ENCODE data around the gene RIMBP2. TPM values are rescaled to one million over a fixed set of nuclear protein-coding genes. Genes with fewer than 3 reads are reported as not detected.
A peak's percentile ranks its signal among the peaks of the same experiment; 100 is the strongest.
"Not testable (repeated sequence)": the region's sequence is repeated elsewhere in the genome, so short reads cannot be mapped to it uniquely, and the experiment has no call there.

RIMBP2 gene
- total RNA-seq, 1 experiment from 2014 or later, result 2.1 TPM

- H3K27me3 ChIP-seq (ENCODE audit: control insufficient read depth, insufficient read depth, low read length), result no peaks in the 10 kb centered on the region
- DNase-seq, result peak; percentile 64
- no peak overlapping the region for H3K4me3 ChIP-seq (ENCODE audit: insufficient read depth, low read depth, low read length)
- no peaks in the 10 kb centered on the region for H3K36me3 ChIP-seq (replicated peaks; ENCODE audit: control insufficient read depth, insufficient read depth, low read length)
Measured at GRCh38 chr12:130651188-130651959, 64.7 kb downstream of the RIMBP2 start.

GRCh38 chr12:130650131-130650530 lies 66.0 kb downstream of the RIMBP2 start:
- peak; percentile 57 for DNase-seq
- Histone ChIP-seq H3K4me3 (ENCODE audit: insufficient read depth, low read depth, low read length) (no peak overlapping the region), H3K27me3 (ENCODE audit: control insufficient read depth, insufficient read depth, low read length) (no peaks in the 10 kb centered on the region), H3K36me3 (replicated peaks; ENCODE audit: control insufficient read depth, insufficient read depth, low read length) (no peaks in the 10 kb centered on the region)

- Histone ChIP-seq H3K4me3 (ENCODE audit: insufficient read depth, low read depth, low read length) (no peak overlapping the region), H3K36me3 (replicated peaks; ENCODE audit: control insufficient read depth, insufficient read depth, low read length) (no peaks in the 10 kb centered on the region), H3K27me3 (ENCODE audit: control insufficient read depth, insufficient read depth, low read length) (no peaks in the 10 kb centered on the region)
- DNase-seq, result peak; percentile 59
Measured at GRCh38 chr12:130649101-130650045, 66.7 kb downstream of the RIMBP2 start.

- H3K27me3 ChIP-seq (ENCODE audit: control insufficient read depth, insufficient read depth, low read length), result no peaks in the 10 kb centered on the region
- no peak overlapping the region for H3K4me3 ChIP-seq (ENCODE audit: insufficient read depth, low read depth, low read length)
- no peaks in the 10 kb centered on the region for H3K36me3 ChIP-seq (replicated peaks; ENCODE audit: control insufficient read depth, insufficient read depth, low read length)
- peak; percentile 30 for DNase-seq
Measured at GRCh38 chr12:130647814-130648213, 68.3 kb downstream of the RIMBP2 start.

- no peaks in the 10 kb centered on the region for H3K36me3 ChIP-seq (replicated peaks; ENCODE audit: control insufficient read depth, insufficient read depth, low read length)
- DNase-seq, result peak; percentile 26
- H3K4me3 ChIP-seq (ENCODE audit: insufficient read depth, low read depth, low read length), result no peak overlapping the region
- no peaks in the 10 kb centered on the region for H3K27me3 ChIP-seq (ENCODE audit: control insufficient read depth, insufficient read depth, low read length)
Measured at GRCh38 chr12:130646716-130647370, 69.3 kb downstream of the RIMBP2 start.

GRCh38 chr12:130646191-130646590 lies 69.9 kb downstream of the RIMBP2 start:
- H3K27me3 ChIP-seq (ENCODE audit: control insufficient read depth, insufficient read depth, low read length); H3K4me3 ChIP-seq (ENCODE audit: insufficient read depth, low read depth, low read length); H3K36me3 ChIP-seq (replicated peaks; ENCODE audit: control insufficient read depth, insufficient read depth, low read length): not testable (repeated sequence)
- peak; percentile 18 for DNase-seq

- Histone ChIP-seq H3K4me3 (ENCODE audit: insufficient read depth, low read depth, low read length) (no peak overlapping the region), H3K27me3 (ENCODE audit: control insufficient read depth, insufficient read depth, low read length) (no peaks in the 10 kb centered on the region), H3K36me3 (replicated peaks; ENCODE audit: control insufficient read depth, insufficient read depth, low read length) (no peaks in the 10 kb centered on the region)
- no peak for DNase-seq
Measured at GRCh38 chr12:130645751-130646150, 70.3 kb downstream of the RIMBP2 start.

- DNase-seq, result peak; percentile 26
- Histone ChIP-seq H3K4me3 (ENCODE audit: insufficient read depth, low read depth, low read length) (no peak overlapping the region), H3K36me3 (replicated peaks; ENCODE audit: control insufficient read depth, insufficient read depth, low read length) (no peaks in the 10 kb centered on the region), H3K27me3 (ENCODE audit: control insufficient read depth, insufficient read depth, low read length) (no peaks in the 10 kb centered on the region)
Measured at GRCh38 chr12:130644566-130644965, 71.5 kb downstream of the RIMBP2 start.

GRCh38 chr12:130644146-130644545 lies 72.0 kb downstream of the RIMBP2 start:
- no peaks in the 10 kb centered on the region for H3K36me3 ChIP-seq (replicated peaks; ENCODE audit: control insufficient read depth, insufficient read depth, low read length)
- peak; percentile 9 for DNase-seq
- H3K4me3 ChIP-seq (ENCODE audit: insufficient read depth, low read depth, low read length), result no peak overlapping the region
- H3K27me3 ChIP-seq (ENCODE audit: control insufficient read depth, insufficient read depth, low read length), result no peaks in the 10 kb centered on the region

- no peak for DNase-seq
- H3K27me3 ChIP-seq (ENCODE audit: control insufficient read depth, insufficient read depth, low read length), result no peaks in the 10 kb centered on the region
- no peak overlapping the region for H3K4me3 ChIP-seq (ENCODE audit: insufficient read depth, low read depth, low read length)
- no peaks in the 10 kb centered on the region for H3K36me3 ChIP-seq (replicated peaks; ENCODE audit: control insufficient read depth, insufficient read depth, low read length)
Measured at GRCh38 chr12:130642856-130643255, 73.2 kb downstream of the RIMBP2 start.

- DNase-seq, result no peak
- Histone ChIP-seq H3K27me3 (ENCODE audit: control insufficient read depth, insufficient read depth, low read length) (no peaks in the 10 kb centered on the region), H3K36me3 (replicated peaks; ENCODE audit: control insufficient read depth, insufficient read depth, low read length) (no peaks in the 10 kb centered on the region), H3K4me3 (ENCODE audit: insufficient read depth, low read depth, low read length) (no peak overlapping the region)
Measured at GRCh38 chr12:130641533-130642184, 74.4 kb downstream of the RIMBP2 start.

GRCh38 chr12:130640901-130641300 lies 75.2 kb downstream of the RIMBP2 start:
- Histone ChIP-seq H3K36me3 (replicated peaks; ENCODE audit: control insufficient read depth, insufficient read depth, low read length) (no peaks in the 10 kb centered on the region), H3K27me3 (ENCODE audit: control insufficient read depth, insufficient read depth, low read length) (no peaks in the 10 kb centered on the region), H3K4me3 (ENCODE audit: insufficient read depth, low read depth, low read length) (no peak overlapping the region)
- no peak for DNase-seq

- no peaks in the 10 kb centered on the region for H3K36me3 ChIP-seq (replicated peaks; ENCODE audit: control insufficient read depth, insufficient read depth, low read length)
- H3K4me3 ChIP-seq (ENCODE audit: insufficient read depth, low read depth, low read length), result no peak overlapping the region
- H3K27me3 ChIP-seq (ENCODE audit: control insufficient read depth, insufficient read depth, low read length), result no peaks in the 10 kb centered on the region
- DNase-seq, result no peak
Measured at GRCh38 chr12:130640496-130640895, 75.6 kb downstream of the RIMBP2 start.
